HepG2 (cell line): ENCODE measurements around the gene PPP1R13B. TPM values are rescaled to one million over a fixed set of nuclear protein-coding genes. Genes with fewer than 3 reads are reported as not detected.

Source experiments
- ATAC-seq: fragments of 200-7000 bp; cut with Tn5 transposase; 3 replicates; pipeline ENCODE4 v1.9.1; 2020; ENCODE audit warnings: mild to moderate bottlenecking, moderate library complexity
- BruUV-seq: library from RNA; stranded (reverse); fragments of 400-500 nt; replicated peaks from 2 replicates; lab custom pipeline; 2021; lab: Mats Ljungman, UMichigan
- CTCF ChIA-PET: fragments of 300-600 bp; formaldehyde crosslinking; extraction: SDS; loops from one replicate; lab custom pipeline; 2021; ENCODE audit warnings: low total read pairs, inconsistent platforms, low intra/inter-chr PET ratio; lab: Yijun Ruan, JAX
- POLR2A ChIA-PET: fragments of 350-600 bp; sonication (Branson Sonifier 250); formaldehyde crosslinking; loops from one replicate; lab custom pipeline; 2020; ENCODE audit warnings: antibody characterized with exemption, inconsistent platforms; lab: Yijun Ruan, JAX
- DNase-seq: peaks from one replicate; pipeline ENCODE4 v3.0.0-alpha.2; 2015; ENCODE audit warnings: low spot score
- FAIRE-seq: peaks from 3 replicates; lab custom pipeline; 2011; peaks lifted over from hg19 to GRCh38; lab: Jason Lieb, UNC
- H2AFZ ChIP-seq: one replicate; pipeline ENCODE4 v1.6.1; 2011; ENCODE audit warnings: low read length, inconsistent platforms
- H3K27ac ChIP-seq: fragments of 300-600 bp; 3 replicates; pipeline ENCODE4 v1.8.0; 2011; ENCODE audit warnings: mixed run types, mild to moderate bottlenecking, mixed read lengths, low read length, inconsistent platforms; ENCODE audit not compliant: insufficient read depth; ENCODE audit errors: extremely low read length
- H3K27me3 ChIP-seq, 2 experiments: fragments of 200-600 bp in 1 of 2; 2 replicates in 1 of 2; 3 replicates in 1 of 2; pipeline versions ENCODE4 v1.6.0 to v1.8.0; 2011; ENCODE audit warnings: low read length in 2 of 2, mild to moderate bottlenecking in 2 of 2, moderate library complexity in 2 of 2, inconsistent platforms in 1 of 2; ENCODE audit not compliant: insufficient read depth in 2 of 2, control insufficient read depth in 1 of 2
- H3K36me3 ChIP-seq, 2 experiments: fragments of 200-600 bp in 1 of 2; replicated peaks in 1 of 2; 2 replicates in 1 of 2; 3 replicates in 1 of 2; pipeline versions ENCODE4 v1.5.1 to v1.8.0; 2011; ENCODE audit warnings: low read length in 2 of 2, inconsistent platforms in 1 of 2; ENCODE audit not compliant: insufficient read depth in 2 of 2, control insufficient read depth in 1 of 2
- H3K4me1 ChIP-seq: 2 replicates; pipeline ENCODE4 v1.5.1; 2012; ENCODE audit warnings: low read length, inconsistent platforms; ENCODE audit not compliant: insufficient read depth
- H3K4me2 ChIP-seq: 2 replicates; pipeline ENCODE4 v1.6.0; 2011; ENCODE audit warnings: low read depth, low read length, inconsistent platforms
- H3K4me3 ChIP-seq, 3 experiments: fragments of 200-600 bp in 1 of 3; sonication (generic), shearing (Covaris generic) in 1 of 3; replicated peaks in 1 of 3; 2 replicates each; pipeline ENCODE4 v1.5.1; 2011 to 2016; ENCODE audit warnings: low read length in 3 of 3, inconsistent platforms in 2 of 3, low read depth in 2 of 3, mild to moderate bottlenecking in 2 of 3, control low read depth in 1 of 3, mixed read lengths in 1 of 3; ENCODE audit not compliant: insufficient read depth in 1 of 3
- H3K79me2 ChIP-seq: one replicate; pipeline ENCODE4 v1.6.1; 2011; ENCODE audit warnings: low read length, inconsistent platforms; ENCODE audit not compliant: insufficient read depth
- H3K9ac ChIP-seq: 2 replicates; pipeline ENCODE4 v1.6.0; 2011; ENCODE audit warnings: mild to moderate bottlenecking, low read depth, low read length, inconsistent platforms; ENCODE audit not compliant: insufficient read depth
- H3K9me3 ChIP-seq: 2 replicates; pipeline ENCODE4 v1.5.1; 2012; ENCODE audit warnings: mild to moderate bottlenecking, low read length
- H4K20me1 ChIP-seq: 2 replicates; pipeline ENCODE4 v1.6.0; 2011; ENCODE audit warnings: inconsistent platforms, mild to moderate bottlenecking, low read length, moderate library complexity; ENCODE audit not compliant: insufficient read depth
- MED8 ChIP-seq: sonication (generic); formaldehyde crosslinking; IDR thresholded peaks from 2 replicates; pipeline ENCODE4 v1.8.1; 2023; ENCODE audit warnings: mild to moderate bottlenecking, missing genetic modification reagents; ENCODE audit not compliant: insufficient replicate concordance
- PAX8 ChIP-seq: sonication (generic); formaldehyde crosslinking; IDR thresholded peaks from 2 replicates; pipeline ENCODE4 v1.8.0; 2022; ENCODE audit warnings: mild to moderate bottlenecking, missing genetic modification reagents, borderline replicate concordance
- SMAD3 ChIP-seq: sonication (generic); formaldehyde crosslinking; IDR thresholded peaks from 2 replicates; pipeline ENCODE4 v1.4.0; 2020; ENCODE audit warnings: missing genetic modification reagents
- STAT5B ChIP-seq: sonication (generic); formaldehyde crosslinking; IDR thresholded peaks from 2 replicates; pipeline ENCODE4 v1.4.0; 2020; ENCODE audit warnings: missing genetic modification reagents
- ZBTB7A ChIP-seq: sonication (generic); formaldehyde crosslinking; IDR thresholded peaks from 2 replicates; pipeline ENCODE4 v1.8.0; 2022; ENCODE audit warnings: mild to moderate bottlenecking, missing genetic modification reagents
- ZFP36 ChIP-seq: fragments of 150-350 bp; IDR thresholded peaks from 2 replicates; pipeline ENCODE4 v1.6.1; 2018; ENCODE audit warnings: borderline replicate concordance, low read length, low read depth; ENCODE audit not compliant: partially characterized antibody
- ZFP37 ChIP-seq: sonication (generic); formaldehyde crosslinking; IDR thresholded peaks from 2 replicates; pipeline ENCODE4 v1.4.0; 2020; ENCODE audit warnings: missing genetic modification reagents, borderline replicate concordance
- ZNF143 ChIP-seq: sonication (generic); formaldehyde crosslinking; IDR thresholded peaks from 2 replicates; pipeline ENCODE4 v1.4.0; 2020; ENCODE audit warnings: missing genetic modification reagents
- WGBS: methylation state at CpG from one replicate; pipeline ENCODE4 v1.1.6; 2017; ENCODE audit warnings: low lambda C conversion rate; 5-methylcytosine and 5-hydroxymethylcytosine counted together
- in situ Hi-C: cut with HindIII; loops from 2 replicates; pipeline ENCODE4 v1.10.0; 2017; ENCODE audit warnings: low pct_unique_long_range_greater_than_20kb; ENCODE audit not compliant: extremely low pct_ligation_motif_present
- intact Hi-C: fragments of 100-400 bp; cut with micrococcal nuclease; formaldehyde crosslinking; loops from one replicate; pipeline ENCODE4 v1.10.0; 2022; ENCODE audit not compliant: unreplicated experiment
- polyA plus RNA-seq, 8 experiments: library from polyadenylated mRNA; depleted of rRNA in 3 of 8; stranded (reverse) in 7 of 8; unstranded in 1 of 8; fragments of >200 nt; fragmentation: Illumina TruSeq in 4 of 8; extraction: Trizol in 4 of 8; gene quantifications; 2 replicates each; pipeline versions ENCODE4 v1.2.1 to v1.2.3, GENCODE V29; 2011 to 2016; ENCODE audit warnings: low read depth in 4 of 8, missing spikeins in 1 of 8, mixed read lengths in 1 of 8; ENCODE audit not compliant: insufficient read depth in 1 of 8
- total RNA-seq, 5 experiments: library from RNA; depleted of rRNA; stranded (reverse); fragments of >200 nt; fragmentation: Illumina TruSeq; extraction: Trizol; gene quantifications; 2 replicates each; pipeline ENCODE4 v1.2.3, GENCODE V29; 2016; ENCODE audit warnings: low read depth in 1 of 5
- TF ChIP-seq, protein P1 (sequence below): sonication (generic); formaldehyde crosslinking; IDR thresholded peaks from 2 replicates; pipeline ENCODE4 v1.5.0; 2020; ENCODE audit warnings: mild to moderate bottlenecking, missing genetic modification reagents, borderline replicate concordance
- TF ChIP-seq, protein P2 (sequence below): sonication (generic); formaldehyde crosslinking; IDR thresholded peaks from 2 replicates; pipeline ENCODE4 v1.4.0; 2020; ENCODE audit warnings: missing genetic modification reagents, mild to moderate bottlenecking, borderline replicate concordance

PPP1R13B gene
- total and polyA plus RNA-seq, 2 of the 13 experiments (the other 11 are each of a cell fraction or from before 2014, with no cell fraction given) = 4.6 to 9.4 TPM

DNA sequence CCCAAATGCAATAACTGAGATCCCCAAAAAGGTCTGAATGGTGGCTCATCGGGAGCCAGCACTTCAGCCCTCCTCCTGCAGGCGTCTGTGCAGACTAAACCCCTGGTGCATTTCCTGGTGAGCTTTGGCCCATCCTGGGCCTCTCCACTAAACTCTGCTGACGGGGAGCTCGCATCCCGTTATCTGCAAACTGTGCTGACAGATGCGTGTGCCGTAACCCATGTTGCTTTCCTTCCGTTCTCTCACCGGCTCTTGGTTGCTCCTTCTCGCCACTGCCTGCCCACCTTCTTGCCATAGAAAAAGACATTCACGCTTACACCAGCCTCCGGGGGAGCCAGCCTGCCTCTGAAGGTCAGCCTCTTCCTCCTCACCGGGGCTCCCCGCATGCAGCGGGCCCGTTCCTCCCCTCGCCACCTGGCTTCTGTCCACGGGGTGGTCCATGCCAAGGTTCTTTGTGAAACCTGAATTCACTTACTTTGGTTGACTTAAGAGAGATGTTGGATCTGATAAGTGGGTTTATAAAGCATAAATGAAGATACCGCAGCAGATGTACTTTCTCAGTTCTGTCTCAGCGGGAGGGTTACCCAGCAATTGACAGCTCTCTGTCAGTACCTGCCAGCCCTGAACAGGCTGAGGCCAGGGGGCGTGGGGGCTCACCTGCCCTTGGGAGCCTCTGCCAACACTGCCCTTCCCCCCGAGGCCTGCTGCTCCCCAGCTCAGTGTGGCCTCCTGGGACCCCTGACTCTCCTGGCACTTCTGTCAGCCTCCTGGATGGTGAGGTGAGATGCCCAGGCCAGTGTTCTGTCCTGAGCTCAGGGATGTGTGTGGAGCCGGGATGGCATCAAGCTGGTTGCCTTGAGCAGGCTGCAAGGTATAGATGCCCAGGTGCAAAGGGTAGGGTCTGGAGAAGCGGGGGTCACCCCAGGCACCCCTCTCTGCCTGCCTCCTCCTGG, 117.6 kb downstream of the PPP1R13B start:
- ATAC-seq = no peak; the same call in 2 of the 3 replicates

DNA sequence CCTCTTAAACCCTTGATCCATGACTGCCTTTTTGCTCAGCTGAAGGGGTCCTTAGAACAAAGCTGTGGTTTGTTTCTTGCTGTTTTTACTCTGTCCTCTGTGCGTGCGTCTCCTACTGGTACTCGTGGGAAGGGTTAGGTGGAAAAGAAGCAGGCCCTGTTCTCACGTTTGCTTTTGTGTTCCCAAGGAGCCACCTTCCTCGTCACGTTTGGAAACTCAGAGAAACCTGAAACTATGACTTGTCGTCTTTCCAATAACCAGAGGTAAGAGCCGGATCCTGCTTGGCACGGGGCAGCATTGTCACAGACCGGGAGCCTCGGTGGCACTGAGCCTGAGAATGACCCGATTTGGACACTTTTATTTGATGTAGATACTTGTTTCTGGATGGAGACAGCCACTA, 118.7 kb downstream of the PPP1R13B start:
- peaks cover 19 to 51% of the 10 kb centered on the region in 2 experiments for H3K36me3 ChIP-seq
- POLR2A ChIA-PET = no interaction called here
- TF ChIP-seq, protein P1, sequence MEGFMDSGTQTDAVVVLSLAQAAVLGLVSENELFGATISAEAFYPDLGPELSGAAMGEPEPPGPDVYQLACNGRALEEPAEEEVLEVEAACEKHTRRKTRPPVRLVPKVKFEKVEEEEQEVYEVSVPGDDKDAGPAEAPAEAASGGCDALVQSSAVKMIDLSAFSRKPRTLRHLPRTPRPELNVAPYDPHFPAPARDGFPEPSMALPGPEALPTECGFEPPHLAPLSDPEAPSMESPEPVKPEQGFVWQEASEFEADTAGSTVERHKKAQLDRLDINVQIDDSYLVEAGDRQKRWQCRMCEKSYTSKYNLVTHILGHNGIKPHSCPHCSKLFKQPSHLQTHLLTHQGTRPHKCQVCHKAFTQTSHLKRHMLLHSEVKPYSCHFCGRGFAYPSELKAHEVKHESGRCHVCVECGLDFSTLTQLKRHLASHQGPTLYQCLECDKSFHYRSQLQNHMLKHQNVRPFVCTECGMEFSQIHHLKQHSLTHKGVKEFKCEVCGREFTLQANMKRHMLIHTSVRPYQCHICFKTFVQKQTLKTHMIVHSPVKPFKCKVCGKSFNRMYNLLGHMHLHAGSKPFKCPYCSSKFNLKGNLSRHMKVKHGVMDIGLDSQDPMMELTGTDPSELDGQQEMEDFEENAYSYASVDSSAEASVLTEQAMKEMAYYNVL (CRISPR knock-in tag) = no peak
- TF ChIP-seq MED8 (CRISPR knock-in tag) (no peak), STAT5B (CRISPR knock-in tag) (no peak), ZNF143 (no peak), ZBTB7A (CRISPR knock-in tag) (no peak), SMAD3 (CRISPR knock-in tag) (no peak), ZFP37 (CRISPR knock-in tag) (no peak), PAX8 (no peak)
- TF ChIP-seq, protein P2, sequence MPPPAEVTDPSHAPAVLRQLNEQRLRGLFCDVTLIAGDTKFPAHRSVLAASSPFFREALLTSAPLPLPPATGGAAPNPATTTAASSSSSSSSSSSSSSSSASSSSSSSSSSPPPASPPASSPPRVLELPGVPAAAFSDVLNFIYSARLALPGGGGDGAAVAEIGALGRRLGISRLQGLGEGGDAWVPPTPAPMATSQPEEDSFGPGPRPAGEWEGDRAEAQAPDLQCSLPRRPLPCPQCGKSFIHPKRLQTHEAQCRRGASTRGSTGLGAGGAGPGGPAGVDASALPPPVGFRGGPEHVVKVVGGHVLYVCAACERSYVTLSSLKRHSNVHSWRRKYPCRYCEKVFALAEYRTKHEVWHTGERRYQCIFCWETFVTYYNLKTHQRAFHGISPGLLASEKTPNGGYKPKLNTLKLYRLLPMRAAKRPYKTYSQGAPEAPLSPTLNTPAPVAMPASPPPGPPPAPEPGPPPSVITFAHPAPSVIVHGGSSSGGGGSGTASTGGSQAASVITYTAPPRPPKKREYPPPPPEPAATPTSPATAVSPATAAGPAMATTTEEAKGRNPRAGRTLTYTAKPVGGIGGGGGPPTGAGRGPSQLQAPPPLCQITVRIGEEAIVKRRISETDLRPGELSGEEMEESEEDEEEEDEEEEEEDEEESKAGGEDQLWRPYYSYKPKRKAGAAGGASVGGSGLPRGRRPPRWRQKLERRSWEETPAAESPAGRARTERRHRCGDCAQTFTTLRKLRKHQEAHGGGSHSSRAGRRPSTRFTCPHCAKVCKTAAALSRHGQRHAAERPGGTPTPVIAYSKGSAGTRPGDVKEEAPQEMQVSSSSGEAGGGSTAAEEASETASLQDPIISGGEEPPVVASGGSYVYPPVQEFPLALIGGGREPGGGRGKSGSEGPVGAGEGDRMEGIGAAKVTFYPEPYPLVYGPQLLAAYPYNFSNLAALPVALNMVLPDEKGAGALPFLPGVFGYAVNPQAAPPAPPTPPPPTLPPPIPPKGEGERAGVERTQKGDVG (CRISPR knock-in tag) = no peak
- TF ChIP-seq, all 625 proteins: peak for 0
- Histone ChIP-seq H3K27ac (no peak overlapping the region), H2AFZ (no peak overlapping the region), H3K9ac (no peak overlapping the region), H3K4me1 (no peaks in the 10 kb centered on the region), H3K79me2 (peaks cover 18% of the 10 kb centered on the region), H3K4me2 (no peak overlapping the region), H3K9me3 (no peaks in the 10 kb centered on the region), H3K27me3 (no peaks in the 10 kb centered on the region), H4K20me1 (no peaks in the 10 kb centered on the region), H3K4me3 (no peak overlapping the region)
- intact Hi-C loops = no loop called here
- no peak for DNase-seq
- ATAC-seq = no peak
- in situ Hi-C loops = no loop called here
- no peak for FAIRE-seq
- CTCF ChIA-PET = no interaction called here
- WGBS = 99% methylated on average over 12 of the region's 12 CpGs
- BruUV-seq = no TSS peak

More for the DNA sequence above, 117.6 kb downstream of the PPP1R13B start:
- no TSS peak for BruUV-seq
- Histone ChIP-seq H3K9me3 (no peaks in the 10 kb centered on the region), H2AFZ (no peak overlapping the region), H3K27me3 (no peaks in the 10 kb centered on the region), H4K20me1 (no peaks in the 10 kb centered on the region), H3K79me2 (peaks cover 14% of the 10 kb centered on the region), H3K4me1 (no peaks in the 10 kb centered on the region), H3K9ac (no peak overlapping the region), H3K4me2 (no peak overlapping the region), H3K27ac (no peak overlapping the region), H3K36me3 (peaks cover 21 to 60% of the 10 kb centered on the region in 2 experiments), H3K4me3 (no peak overlapping the region)
- ChIA-PET CTCF (no interaction called here), POLR2A (no interaction called here)
- intact Hi-C loops (no loop called here), in situ Hi-C loops (no loop called here)
- FAIRE-seq (no peak), DNase-seq (no peak)
- no peak for TF ChIP-seq ZFP36
- WGBS = 96% methylated on average over 20 of the region's 24 CpGs
